H1 (cell line): ENCODE measurements around the gene SPATA31D4.

Experiments
- HDAC2 ChIP-seq, 2 experiments: fragments of 300-600 bp in 1 of 2; sonication (generic) in 1 of 2; IDR thresholded peaks; 2 replicates each; pipeline ENCODE4 v1.6.1; 2011 to 2012; ENCODE audit warnings: low read depth in 2 of 2, low read length in 2 of 2, mild to moderate bottlenecking in 2 of 2, moderate library complexity in 2 of 2, borderline replicate concordance in 1 of 2, inconsistent platforms in 1 of 2
- JUND ChIP-seq: IDR thresholded peaks from 2 replicates; pipeline ENCODE4 v1.6.1; 2011; ENCODE audit warnings: mild to moderate bottlenecking, improper control_type of control experiment, low read length
- POLR2A ChIP-seq, 2 experiments: IDR thresholded peaks; 1 replicate in 1 of 2; 2 replicates in 1 of 2; pipeline ENCODE4 v1.6.1; 2011; ENCODE audit warnings: low read depth in 2 of 2, low read length in 2 of 2, mild to moderate bottlenecking in 2 of 2; ENCODE audit errors: control extremely low read depth in 1 of 2
- TF ChIP-seq, protein P1 (sequence below): IDR thresholded peaks from 2 replicates; pipeline ENCODE4 v1.6.1; 2011; ENCODE audit warnings: low read length, improper control_type of control experiment

DNA sequence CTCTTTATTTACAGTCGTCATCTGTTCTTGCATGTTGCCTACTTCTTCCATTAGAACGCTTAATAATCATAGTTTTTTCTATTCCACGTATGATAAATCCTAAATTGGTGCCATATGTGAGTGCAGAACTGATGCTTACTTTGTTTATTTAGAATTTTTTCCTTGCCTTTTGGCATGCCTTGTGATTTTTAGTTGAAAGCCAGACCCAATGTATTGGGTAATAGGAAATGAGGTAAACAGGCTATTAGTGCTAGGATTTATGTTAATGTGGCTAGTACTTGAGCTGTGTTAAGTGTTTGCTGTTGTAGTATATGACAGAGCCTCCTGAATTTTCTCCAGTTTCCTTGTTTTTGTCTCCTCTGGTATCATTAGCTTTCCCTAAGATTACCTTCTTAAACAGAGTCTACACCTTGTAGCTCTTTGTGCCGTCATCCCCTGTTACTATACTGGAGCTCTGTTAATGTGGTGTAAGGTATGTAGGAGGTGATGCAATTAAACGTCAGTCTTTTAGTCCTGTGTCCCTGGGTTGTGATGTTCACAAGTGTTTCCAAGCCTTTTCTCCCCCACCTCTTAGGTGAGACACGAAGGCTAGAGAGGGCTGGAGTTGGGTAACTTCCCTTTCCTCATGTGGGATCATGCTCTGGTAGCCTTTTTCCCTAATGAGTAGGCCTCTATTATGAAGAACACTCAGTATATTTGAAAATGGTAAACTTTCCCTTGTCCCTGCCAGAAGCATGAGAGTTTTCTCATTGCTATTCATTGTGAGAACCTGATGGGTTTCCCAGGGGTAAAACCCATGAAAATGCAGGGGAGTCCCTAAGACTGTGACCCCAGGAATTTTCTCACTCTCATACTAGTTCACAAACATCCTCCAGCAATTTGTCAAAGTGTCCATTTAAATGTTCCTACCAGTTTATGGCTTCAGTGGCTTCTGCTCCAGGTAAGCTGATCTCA is 36.3 kb downstream of the SPATA31D4 start:
- TF ChIP-seq, protein P1, sequence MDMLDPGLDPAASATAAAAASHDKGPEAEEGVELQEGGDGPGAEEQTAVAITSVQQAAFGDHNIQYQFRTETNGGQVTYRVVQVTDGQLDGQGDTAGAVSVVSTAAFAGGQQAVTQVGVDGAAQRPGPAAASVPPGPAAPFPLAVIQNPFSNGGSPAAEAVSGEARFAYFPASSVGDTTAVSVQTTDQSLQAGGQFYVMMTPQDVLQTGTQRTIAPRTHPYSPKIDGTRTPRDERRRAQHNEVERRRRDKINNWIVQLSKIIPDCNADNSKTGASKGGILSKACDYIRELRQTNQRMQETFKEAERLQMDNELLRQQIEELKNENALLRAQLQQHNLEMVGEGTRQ, result no peak
- no peak for TF ChIP-seq HDAC2 (IDR thresholded peaks at IDR 0.05; ENCODE audit: borderline replicate concordance in 1 of 2, low read depth in 2 of 2, low read length in 2 of 2)
- no peak for TF ChIP-seq POLR2A (IDR thresholded peaks at IDR 0.05; ENCODE audit: control extremely low read depth in 1 of 2, low read depth in 2 of 2, low read length in 2 of 2)
- TF ChIP-seq JUND, result no peak
